Measurements from ENCODE around the gene PRELID1.

Gene PRELID1

DNA sequence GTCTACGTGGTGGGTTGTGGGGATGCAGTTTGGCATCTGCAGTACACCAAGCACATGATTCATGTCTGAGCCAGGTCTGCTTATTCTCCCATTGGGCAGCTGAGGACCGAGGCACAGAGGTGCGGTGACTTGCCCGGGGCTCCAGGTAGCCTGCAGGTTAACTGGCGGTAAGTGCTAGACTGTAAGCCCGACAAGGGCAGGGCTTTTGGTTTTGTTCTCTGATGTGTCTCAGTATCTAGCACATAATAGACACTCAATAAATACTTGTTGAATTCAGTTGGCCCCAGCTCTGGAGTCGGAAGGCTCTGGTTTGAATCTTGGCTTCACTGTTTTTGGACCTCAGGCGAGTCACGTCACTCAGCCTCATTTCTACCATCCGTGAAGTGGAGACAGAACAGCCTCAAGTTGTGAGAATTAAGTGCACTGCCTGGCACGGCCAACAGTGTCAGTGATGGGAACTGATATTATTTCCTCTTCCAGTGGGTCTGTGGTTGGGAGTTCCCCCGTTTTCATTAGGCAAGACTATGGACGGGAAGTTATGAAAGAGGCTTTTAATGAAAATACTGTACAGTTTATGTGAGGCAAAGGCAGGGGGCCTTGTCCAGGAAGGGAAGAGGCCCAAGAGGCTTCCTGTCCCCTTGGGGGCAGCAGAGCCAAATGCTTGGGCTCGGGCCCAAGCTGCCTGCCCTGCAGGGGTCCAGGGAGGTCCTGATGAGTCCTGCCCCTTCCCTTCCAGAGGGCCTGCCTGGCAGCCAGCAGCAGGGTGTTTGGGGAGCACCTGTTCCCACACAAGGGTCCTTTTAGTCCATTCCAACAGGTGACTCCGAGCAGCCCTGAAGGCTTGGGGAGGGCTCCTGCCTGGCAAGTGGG lies 3.3 kb downstream of the PRELID1 start:
- no peak for DNase-seq
- Mint-ChIP-seq H3K4me1 (peaks cover 73% of the 10 kb centered on the region), H3K27me3 (no peaks in the 10 kb centered on the region), H3K27ac (peak overlapping the region in 1 of 2 donors; percentile 12), H3K9me3 (no peaks in the 10 kb centered on the region), H3K4me3 (peak overlapping the region in 1 of 2 donors; percentile 17)
- ATAC-seq = no peak

DNA sequence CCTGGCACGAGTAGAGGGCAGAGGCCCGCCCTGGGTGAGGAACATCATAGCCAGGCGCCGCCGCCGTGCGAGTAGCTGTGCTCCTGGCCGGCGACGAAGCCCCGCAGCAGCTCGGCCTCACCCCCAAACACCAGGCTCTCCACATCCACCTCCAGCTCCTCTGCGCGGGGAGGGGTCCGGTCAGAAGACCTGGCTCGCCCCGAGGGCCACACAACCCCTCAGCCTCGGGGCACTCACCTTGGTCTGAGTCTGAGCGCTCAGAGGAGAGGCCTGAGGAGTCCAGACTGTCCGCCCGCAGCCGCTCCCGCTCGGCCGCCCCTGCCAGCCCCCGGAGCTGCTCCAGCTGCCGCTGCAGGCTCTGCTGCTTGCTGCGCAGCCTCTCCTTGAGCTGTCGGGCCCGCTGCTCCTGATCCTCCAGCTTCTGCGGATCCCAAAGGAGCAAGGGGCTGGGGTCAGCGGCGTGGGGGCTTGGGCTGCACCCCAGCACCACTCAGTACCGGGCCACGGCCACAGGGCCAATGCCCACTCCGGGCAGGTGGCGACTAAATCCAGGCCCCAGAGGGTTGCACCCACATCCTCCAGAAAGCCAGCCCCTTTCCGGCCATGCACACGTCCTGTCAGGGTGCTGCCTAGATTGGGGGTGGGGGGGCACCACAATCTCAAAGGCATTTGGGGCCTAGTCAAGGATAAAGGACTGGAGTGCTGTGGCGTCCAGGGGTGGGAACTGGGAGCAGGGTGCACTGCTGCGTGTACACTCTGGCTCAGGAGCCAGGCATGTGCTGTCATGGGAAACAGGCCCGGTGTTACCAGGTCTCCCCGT lies 4.2 kb downstream of the PRELID1 start:
- no peak overlapping the region for H3K27ac Mint-ChIP-seq
- DNase-seq (no peak), ATAC-seq (no peak)
- peaks cover 68% of the 10 kb centered on the region for H3K4me1 Mint-ChIP-seq
- no peaks in the 10 kb centered on the region for H3K9me3 Mint-ChIP-seq
- no peak overlapping the region for H3K4me3 Mint-ChIP-seq
- H3K27me3 Mint-ChIP-seq = no peaks in the 10 kb centered on the region

DNA sequence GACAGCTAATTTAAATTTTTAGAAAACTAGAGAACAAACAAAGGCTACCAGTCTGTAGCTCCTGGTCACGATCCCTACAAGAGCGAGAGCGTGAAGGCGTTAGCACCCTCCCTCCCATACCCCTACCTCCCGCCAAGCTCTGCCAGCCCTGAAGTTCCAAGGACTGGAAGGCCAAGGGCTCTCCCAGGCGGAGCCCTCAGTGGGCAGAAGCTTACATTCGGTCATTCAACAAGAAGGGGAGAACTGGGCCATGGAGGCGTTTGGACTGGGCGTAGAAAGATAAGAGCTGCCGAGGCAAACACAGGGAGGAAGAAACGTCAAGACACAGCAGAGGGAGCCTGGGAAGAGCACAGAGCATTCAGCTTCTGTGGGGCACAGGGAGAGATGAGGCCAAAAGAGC lies 5.1 kb downstream of the PRELID1 start:
- peaks cover 78% of the 10 kb centered on the region for H3K4me1 Mint-ChIP-seq
- H3K4me3 Mint-ChIP-seq = no peak overlapping the region

DNA sequence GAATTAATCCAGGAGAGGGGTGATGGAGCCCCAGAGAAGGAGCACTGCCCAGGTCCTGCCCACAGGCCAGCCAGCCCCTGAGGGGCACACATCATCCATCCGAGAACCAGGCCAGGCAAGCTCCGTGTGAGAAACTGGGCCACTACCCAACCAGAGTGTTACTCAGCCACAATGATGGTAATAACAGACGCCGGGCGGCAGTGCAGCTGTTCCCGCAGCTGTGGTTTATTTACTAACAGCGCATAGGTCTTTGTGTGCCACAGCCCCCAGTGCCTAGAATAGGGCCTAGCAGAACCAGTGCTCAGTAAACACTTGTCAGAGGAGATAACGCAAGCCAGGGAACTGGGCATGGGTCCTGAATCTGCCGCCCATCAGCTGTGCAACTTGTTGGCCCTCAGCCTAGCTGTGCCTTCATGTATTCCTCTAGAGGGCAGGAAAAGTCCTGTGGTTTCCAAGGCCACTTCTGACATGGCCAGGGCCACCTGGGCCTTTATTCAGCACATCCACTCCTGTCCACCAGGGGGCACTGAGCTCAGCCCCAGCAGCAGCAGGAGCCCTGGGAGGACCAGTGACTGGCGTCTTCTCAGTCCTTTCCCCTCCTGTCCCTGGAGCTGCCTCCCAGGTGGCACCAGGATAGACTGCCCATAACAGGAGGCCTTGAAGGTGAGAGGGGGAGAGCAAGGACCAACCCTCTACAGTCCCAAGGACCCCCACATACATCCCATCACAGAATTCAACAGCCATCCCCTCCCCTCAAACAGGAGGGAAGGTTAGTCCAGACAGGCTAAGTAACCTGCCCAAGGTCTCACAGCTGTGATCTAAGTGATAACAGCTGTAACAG lies 6.0 kb downstream of the PRELID1 start:
- Mint-ChIP-seq H3K9me3 (no peaks in the 10 kb centered on the region), H3K27me3 (no peaks in the 10 kb centered on the region), H3K4me1 (peaks cover 76% of the 10 kb centered on the region), H3K27ac (peak overlapping the region in 1 of 2 donors; percentile 27), H3K4me3 (peak overlapping the region; percentile 63 to 83)
- ATAC-seq (no peak), DNase-seq (peak; percentile 75 to 79)

More for the DNA sequence above, 5.1 kb downstream of the PRELID1 start:
- Mint-ChIP-seq H3K9me3 (no peaks in the 10 kb centered on the region), H3K27me3 (no peaks in the 10 kb centered on the region), H3K27ac (no peak overlapping the region)
- ATAC-seq (no peak), DNase-seq (no peak)

DNA sequence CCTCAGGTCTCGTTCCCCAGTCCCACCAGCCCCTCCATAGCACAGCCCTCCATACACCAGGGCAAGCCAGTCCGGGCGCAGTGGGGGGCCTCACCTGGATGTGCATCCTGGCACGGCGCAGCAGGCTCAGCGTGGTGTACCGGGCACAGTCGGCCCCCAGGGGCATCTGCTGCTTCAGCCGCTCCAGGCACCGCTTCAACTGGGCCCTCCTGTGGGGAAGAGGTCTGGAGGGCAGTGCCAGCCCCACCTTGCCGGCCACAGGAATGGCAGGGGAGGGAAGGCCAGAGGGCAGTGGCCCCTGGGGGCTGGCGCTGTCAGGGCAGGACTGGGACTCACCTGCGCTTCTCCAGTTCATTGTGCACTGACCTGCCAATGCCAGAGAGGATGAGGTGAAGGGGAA lies 6.7 kb downstream of the PRELID1 start:
- DNase-seq (no peak), ATAC-seq (no peak)
- Mint-ChIP-seq H3K4me1 (peaks cover 73% of the 10 kb centered on the region), H3K27me3 (no peaks in the 10 kb centered on the region), H3K27ac (no peak overlapping the region), H3K9me3 (no peaks in the 10 kb centered on the region), H3K4me3 (peak overlapping the region; percentile 83 to 88)

DNA sequence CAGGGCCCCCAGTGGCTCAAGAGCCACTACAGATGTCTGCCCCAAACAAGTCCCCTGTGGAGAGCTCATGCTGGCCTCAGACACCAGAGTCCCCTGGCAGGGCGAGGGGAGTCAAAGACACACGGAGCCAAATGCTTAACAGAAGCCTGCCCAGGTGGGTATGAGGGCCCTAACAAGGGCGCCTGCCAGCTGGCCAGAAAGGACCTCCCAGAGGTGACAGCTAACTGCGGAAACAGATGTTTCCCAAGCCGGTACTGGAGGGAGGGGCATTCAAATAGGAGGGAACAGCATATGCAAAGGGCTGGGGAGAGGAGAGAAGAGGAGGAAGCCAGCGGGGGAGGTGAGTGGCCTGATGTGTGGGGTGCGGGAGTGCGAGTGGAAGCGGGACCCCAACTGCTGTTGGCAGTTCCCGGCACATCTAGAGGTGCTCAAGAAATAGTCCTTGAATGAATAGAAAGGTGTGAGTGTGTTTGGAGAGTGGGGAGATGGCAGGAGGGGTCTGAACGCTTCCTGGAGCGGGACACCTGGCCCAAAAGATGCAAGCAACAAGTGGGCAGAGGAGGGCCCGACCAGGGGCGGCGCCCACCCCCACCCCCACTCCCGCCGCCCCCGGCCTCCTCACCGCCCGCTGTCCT lies 7.3 kb downstream of the PRELID1 start:
- peak overlapping the region; percentile 73 to 95 for H3K27ac Mint-ChIP-seq
- DNase-seq (no peak), ATAC-seq (no peak)
- H3K27me3 Mint-ChIP-seq = no peaks in the 10 kb centered on the region
- H3K9me3 Mint-ChIP-seq = no peaks in the 10 kb centered on the region
- peaks cover 68% of the 10 kb centered on the region for H3K4me1 Mint-ChIP-seq
- H3K4me3 Mint-ChIP-seq = peak overlapping the region; percentile 83 to 88

DNA sequence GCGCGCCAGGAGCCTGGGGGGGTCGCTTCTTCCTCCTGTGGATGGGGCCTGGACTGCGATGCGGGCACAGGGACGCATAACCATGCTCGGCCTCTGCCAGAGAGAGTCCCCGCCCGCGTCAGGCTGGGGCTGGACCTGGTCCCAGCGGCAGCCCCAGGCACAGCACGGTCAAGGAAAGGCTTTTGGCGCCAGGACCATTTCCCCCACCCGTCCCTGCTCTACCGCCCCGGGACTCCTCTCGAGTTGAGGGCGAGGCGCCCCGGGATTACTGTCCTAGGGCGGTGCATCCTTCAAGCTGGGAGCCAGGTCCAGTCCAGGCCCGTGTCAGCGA lies 7.8 kb downstream of the PRELID1 start:
- Mint-ChIP-seq H3K4me3 (peak overlapping the region; percentile 83 to 88), H3K27ac (peak overlapping the region; percentile 78 to 98), H3K9me3 (no peaks in the 10 kb centered on the region), H3K27me3 (no peaks in the 10 kb centered on the region), H3K4me1 (peaks cover 63% of the 10 kb centered on the region)
- DNase-seq = no peak
- ATAC-seq = no peak

DNA sequence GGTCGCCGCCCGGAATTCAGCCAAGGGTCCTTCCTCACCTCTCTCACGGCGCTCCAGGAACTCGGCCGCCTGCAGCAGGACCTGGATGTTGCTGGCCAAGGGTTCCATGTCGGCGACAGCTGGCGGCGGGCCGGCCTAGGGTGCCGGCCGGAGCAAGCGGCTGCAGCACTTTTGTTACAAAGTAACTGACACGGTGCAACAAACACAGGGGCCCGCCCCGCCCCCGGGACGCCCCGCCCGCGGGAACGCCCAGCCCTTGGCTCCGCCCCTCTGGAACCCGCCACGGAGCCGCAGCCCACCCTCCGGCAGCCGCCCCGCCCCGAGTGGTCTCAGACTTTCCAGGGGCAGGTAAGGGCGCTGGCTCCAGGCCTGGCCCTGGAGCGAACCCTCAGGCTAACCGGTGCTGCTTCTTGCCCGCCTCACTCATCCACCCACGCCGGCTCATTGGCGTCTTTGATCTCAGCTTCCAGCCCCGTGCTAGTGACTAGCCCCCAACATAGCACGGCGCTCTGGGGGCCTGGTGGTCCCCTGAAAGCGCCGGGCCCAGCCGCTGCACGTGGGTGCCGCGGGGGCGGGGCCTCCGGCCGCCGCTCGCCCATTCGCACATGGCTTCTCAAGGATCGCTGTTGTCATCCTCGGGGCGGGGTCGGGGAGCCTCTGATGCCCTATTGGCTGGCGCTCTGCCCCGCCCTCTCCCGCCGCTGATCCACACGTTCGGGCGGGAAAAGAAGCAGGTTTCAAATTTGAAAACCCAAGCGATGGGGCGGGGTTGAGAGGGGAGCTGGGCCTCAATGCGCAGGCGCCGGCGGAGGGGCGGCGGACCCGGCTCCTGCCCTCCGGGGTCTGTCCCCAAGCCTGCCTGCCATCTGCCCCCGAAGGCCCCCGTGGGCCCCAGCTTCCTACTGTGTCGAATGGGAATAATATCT lies 8.4 kb downstream of the PRELID1 start, which contains the start of gene MXD3:
Gene MXD3 (minus strand): TSS at position 176 of the 926 bp plus-strand sequence. CDS start 68 bp downstream, at position 108.
- Mint-ChIP-seq H3K27ac (peak within 1 kb of the TSS; percentile 95 to 98), H3K4me3 (peak within 1 kb of the TSS; percentile 83 to 88), H3K27me3 (no peaks in the 10 kb centered on the region), H3K4me1 (peaks cover 57% of the 10 kb centered on the region), H3K9me3 (no peaks in the 10 kb centered on the region)
- DNase-seq (peak; percentile 98), ATAC-seq (peak; percentile 89)

DNA sequence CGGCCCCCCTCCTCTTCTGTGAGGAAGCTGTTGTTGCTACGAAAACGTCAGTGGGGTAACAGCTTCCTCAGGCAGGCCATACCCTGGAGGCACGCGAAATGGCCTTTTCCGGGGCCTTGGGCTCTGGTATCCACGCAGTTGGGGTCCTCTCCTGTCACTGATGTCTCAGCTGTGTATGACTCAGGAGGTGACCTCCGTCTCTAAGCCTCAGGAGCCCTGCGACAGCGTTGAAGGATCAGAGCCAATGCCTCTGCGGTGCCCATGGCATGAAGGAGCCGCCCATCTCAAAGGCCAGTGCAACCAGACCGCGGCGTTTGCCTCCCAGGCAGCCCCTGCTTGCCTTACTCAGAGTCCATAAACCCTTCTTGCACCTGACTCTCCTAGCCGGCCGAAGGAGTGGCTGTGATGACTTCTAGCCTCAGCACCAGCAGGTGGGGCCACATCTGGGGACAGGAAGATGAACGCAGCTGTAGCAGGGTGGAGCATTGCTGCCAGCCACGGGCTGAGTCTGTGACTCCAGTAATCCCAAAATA lies 9.1 kb downstream of the PRELID1 start:
- ATAC-seq (peak; percentile 53), DNase-seq (peak; percentile 56 to 64)
- Mint-ChIP-seq H3K4me1 (peaks cover 55% of the 10 kb centered on the region), H3K27ac (peak overlapping the region; percentile 93 to 98), H3K27me3 (no peaks in the 10 kb centered on the region), H3K4me3 (peak overlapping the region; percentile 83 to 88), H3K9me3 (no peaks in the 10 kb centered on the region)

DNA sequence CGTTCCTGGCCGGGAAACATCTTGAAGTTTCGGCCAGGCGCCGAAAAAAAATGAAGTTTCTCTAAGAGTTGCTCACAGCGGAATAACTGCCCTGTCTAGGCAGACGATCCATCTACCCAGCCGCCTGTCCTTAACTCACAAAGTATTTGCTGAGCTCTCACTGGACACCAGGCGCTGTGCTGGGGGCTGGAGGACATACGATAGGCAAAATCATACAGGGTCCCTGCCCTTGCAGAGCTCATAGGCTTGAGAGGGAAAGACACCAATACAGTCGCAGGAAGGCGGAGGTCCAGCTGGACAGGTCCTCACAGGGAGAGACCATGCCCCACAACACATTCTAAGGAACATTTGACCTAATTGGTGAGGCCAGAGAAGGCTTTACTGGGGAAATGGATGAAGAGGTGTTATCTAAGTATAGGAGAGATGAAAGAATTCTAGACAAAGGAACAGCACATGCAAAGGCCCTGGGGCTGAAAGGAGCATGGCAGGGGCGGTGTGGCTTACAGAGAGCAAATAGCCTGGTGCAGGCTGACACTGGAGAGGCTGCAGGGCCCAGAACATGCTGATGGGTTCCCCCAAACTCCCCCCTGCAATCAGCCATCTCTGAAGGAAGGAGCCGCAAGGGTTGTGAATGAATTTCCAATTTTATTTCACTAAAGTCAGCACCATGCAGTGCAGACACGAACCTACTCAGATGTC lies 10.1 kb downstream of the PRELID1 start:
- DNase-seq (no peak), ATAC-seq (no peak)
- Mint-ChIP-seq H3K4me3 (peak overlapping the region; percentile 59 to 83), H3K4me1 (peaks cover 63% of the 10 kb centered on the region), H3K27me3 (no peaks in the 10 kb centered on the region), H3K9me3 (no peaks in the 10 kb centered on the region), H3K27ac (no peak overlapping the region)

DNA sequence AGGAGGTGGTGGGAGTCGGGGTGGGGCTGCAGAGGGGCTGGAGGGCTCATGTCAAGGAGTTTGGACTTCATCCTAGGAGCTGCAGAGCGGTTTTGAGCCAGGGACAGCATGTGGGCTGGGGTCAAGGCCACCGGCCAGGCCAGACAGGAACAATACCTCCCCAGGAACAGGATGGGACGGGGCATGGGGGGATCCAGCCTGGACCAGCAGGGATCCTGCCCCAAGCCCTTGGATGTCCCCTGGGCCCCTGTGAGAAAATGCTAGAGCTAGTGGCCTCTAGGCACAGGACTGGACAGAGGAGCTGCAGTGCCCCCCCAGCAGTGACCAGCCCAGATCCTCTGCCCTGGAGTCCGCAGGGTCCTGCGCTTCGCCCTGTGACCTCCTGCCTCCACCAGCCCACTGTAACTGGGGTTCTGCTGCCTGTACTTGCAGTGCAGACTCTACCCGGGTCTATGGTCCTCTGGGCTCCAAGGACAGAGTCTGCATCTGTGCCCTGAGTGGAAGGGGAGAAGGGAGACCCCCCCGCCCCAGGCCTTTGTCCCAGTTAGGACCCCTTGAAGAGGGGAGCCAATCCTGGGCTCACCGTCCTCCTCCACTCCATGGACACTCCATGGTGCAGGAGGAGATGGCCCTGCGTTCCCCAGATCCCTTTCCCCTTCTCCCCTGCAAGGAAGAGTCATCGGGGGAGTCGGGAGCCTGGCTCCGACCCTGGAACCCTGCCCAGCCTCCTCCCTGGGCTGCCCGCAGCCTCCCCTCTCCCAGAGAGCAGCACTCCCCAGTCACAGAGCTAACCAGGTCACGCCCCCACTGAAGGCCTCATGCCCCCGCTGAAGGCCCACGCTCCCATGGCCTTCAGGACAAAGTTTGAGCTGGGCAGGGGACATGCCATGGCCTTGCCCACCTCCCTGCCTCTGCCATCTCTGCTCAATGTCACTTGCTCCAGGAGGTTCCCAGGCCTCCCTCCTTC lies 11.1 kb downstream of the PRELID1 start:
- ATAC-seq (no peak), DNase-seq (no peak)
- H3K4me3 Mint-ChIP-seq = peak overlapping the region in 1 of 2 donors; percentile 24
- H3K4me1 Mint-ChIP-seq = peaks cover 60% of the 10 kb centered on the region
- no peaks in the 10 kb centered on the region for H3K9me3 Mint-ChIP-seq
- no peaks in the 10 kb centered on the region for H3K27me3 Mint-ChIP-seq
- no peak overlapping the region for H3K27ac Mint-ChIP-seq

DNA sequence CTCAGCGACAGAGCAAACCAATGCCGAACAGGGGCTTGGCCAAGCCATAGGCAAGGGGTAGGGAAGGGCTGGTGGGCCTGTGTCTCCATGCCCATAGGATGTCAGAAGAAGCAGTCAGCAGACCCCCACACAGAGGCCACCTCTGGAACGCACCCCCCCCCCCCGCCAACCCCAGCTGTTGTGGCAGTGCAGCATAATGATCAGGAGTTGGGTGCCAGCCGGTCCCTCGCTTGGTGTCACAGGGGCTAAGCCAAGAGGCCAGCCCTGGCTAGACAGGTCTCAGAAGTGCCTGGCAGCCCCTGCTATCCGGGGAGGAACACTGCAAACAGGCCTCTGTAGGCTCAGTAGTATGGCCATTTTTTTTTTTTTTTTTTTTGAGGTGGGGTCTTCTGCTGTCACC lies 11.8 kb downstream of the PRELID1 start:
- H3K4me3 Mint-ChIP-seq = no peak overlapping the region
- peaks cover 60% of the 10 kb centered on the region for H3K4me1 Mint-ChIP-seq
- no peaks in the 10 kb centered on the region for H3K27me3 Mint-ChIP-seq
- no peak for DNase-seq
- ATAC-seq = no peak
- no peak overlapping the region for H3K27ac Mint-ChIP-seq
- H3K9me3 Mint-ChIP-seq = no peaks in the 10 kb centered on the region

All from stimulated activated naive CD8-positive, alpha-beta T cell treated with anti-CD3 and anti-CD28 coated beads, Interleukin-15, amount 100 ng/mL, for 72 hours (primary cell).